Fibroblast of skin of left biceps (primary cell): ENCODE data around the gene DSCAML1.

ENCODE experiments used
- DNase-seq, 2 experiments: peaks; one replicate each; pipeline ENCODE4 v3.0.0-alpha.2; 2013; ENCODE audit warnings: low read depth in 2 of 2

Gene DSCAML1

GRCh38 chr11:117585631-117586030 is 211.4 kb downstream of the DSCAML1 start:
- no peak for DNase-seq

GRCh38 chr11:117584056-117584830 is 212.8 kb downstream of the DSCAML1 start:
- peak; percentile 15 to 25 for DNase-seq

- no peak for DNase-seq
Measured at GRCh38 chr11:117583063-117583801, 213.8 kb downstream of the DSCAML1 start.

GRCh38 chr11:117582433-117582832 is 214.6 kb downstream of the DSCAML1 start:
- no peak for DNase-seq

- DNase-seq = no peak
Measured at GRCh38 chr11:117580866-117581265, 216.2 kb downstream of the DSCAML1 start.

- DNase-seq = no peak
Measured at GRCh38 chr11:117579161-117579560, 217.9 kb downstream of the DSCAML1 start.

GRCh38 chr11:117575856-117576255 is 221.2 kb downstream of the DSCAML1 start:
- DNase-seq = no peak

GRCh38 chr11:117574551-117574950 is 222.5 kb downstream of the DSCAML1 start:
- DNase-seq = no peak

- DNase-seq = no peak
Measured at GRCh38 chr11:117573326-117573725, 223.7 kb downstream of the DSCAML1 start.

GRCh38 chr11:117572671-117573070 is 224.3 kb downstream of the DSCAML1 start:
- DNase-seq = no peak

- no peak for DNase-seq
Measured at GRCh38 chr11:117572129-117572528, 224.9 kb downstream of the DSCAML1 start.

GRCh38 chr11:117570701-117571100 is 226.3 kb downstream of the DSCAML1 start:
- no peak for DNase-seq

GRCh38 chr11:117569911-117570310 is 227.1 kb downstream of the DSCAML1 start:
- no peak for DNase-seq

- DNase-seq = no peak
Measured at GRCh38 chr11:117565709-117566108, 231.3 kb downstream of the DSCAML1 start.

GRCh38 chr11:117564321-117564720 is 232.7 kb downstream of the DSCAML1 start:
- DNase-seq = no peak

GRCh38 chr11:117563556-117563955 is 233.5 kb downstream of the DSCAML1 start:
- no peak for DNase-seq

GRCh38 chr11:117562136-117562535 is 234.9 kb downstream of the DSCAML1 start:
- no peak for DNase-seq

- no peak for DNase-seq
Measured at GRCh38 chr11:117560780-117561530, 236.1 kb downstream of the DSCAML1 start.

- DNase-seq = no peak
Measured at GRCh38 chr11:117559698-117560097, 237.3 kb downstream of the DSCAML1 start.

GRCh38 chr11:117557361-117557760 is 239.7 kb downstream of the DSCAML1 start:
- no peak for DNase-seq

GRCh38 chr11:117554601-117555333 is 242.2 kb downstream of the DSCAML1 start:
- DNase-seq = no peak

- no peak for DNase-seq
Measured at GRCh38 chr11:117552626-117553025, 244.4 kb downstream of the DSCAML1 start.
